Measurements from ENCODE around the gene SELE. TPM values are rescaled to one million over a fixed set of nuclear protein-coding genes. Genes with fewer than 3 reads are reported as not detected.

SELE gene
- total and polyA plus RNA-seq, 2 of the 8 experiments (the other 6 are each of a cell fraction or from before 2014, with no cell fraction given), result not detected

- no peak for TF ChIP-seq BRCA1 (IDR thresholded peaks at IDR 0.05; ENCODE audit: low read depth, low read length)
These were observed 6.6 kb downstream of the SELE start (continued) for GRCh38 chr1:169727307-169727706.
